DND-41 (cell line): ENCODE measurements around the gene MYO5C.

ENCODE experiments used
- CTCF ChIP-seq: IDR thresholded peaks from 2 replicates; pipeline ENCODE4 v1.5.1; 2012; ENCODE audit warnings: borderline replicate concordance, low read length, moderate library complexity, mild to moderate bottlenecking; ENCODE audit not compliant: poor library complexity, severe bottlenecking; ENCODE audit errors: extremely low read depth
- EZH2 ChIP-seq: IDR thresholded peaks from 3 replicates; pipeline ENCODE4 v1.6.1; 2012; ENCODE audit warnings: borderline replicate concordance, low read depth, mild to moderate bottlenecking, moderate library complexity, low read length, inconsistent platforms; ENCODE audit not compliant: severe bottlenecking

GRCh38 chr15:52180851-52181450, 114.7 kb downstream of the MYO5C start:
- TF ChIP-seq CTCF (no peak), EZH2 (no peak)
